A673 (cell line): ENCODE measurements around the gene HEY2. TPM values are rescaled to one million over a fixed set of nuclear protein-coding genes. Genes with fewer than 3 reads are reported as not detected.

ENCODE experiments used
- BruUV-seq: library from RNA; stranded (reverse); fragments of 400-500 nt; replicated peaks from 2 replicates; lab custom pipeline; 2021; lab: Mats Ljungman, UMichigan
- CTCF ChIA-PET: fragments of 300-600 bp; sonication (Branson Sonifier 250); formaldehyde crosslinking; loops from one replicate; lab custom pipeline; 2022; ENCODE audit warnings: antibody characterized with exemption; lab: Charles Lee
- POLR2A ChIA-PET: fragments of 300-600 bp; sonication (Branson Sonifier 250); formaldehyde crosslinking; loops from one replicate; lab custom pipeline; 2022; ENCODE audit warnings: antibody characterized with exemption; ENCODE audit not compliant: low non-redundant PET; lab: Charles Lee
- DNase-seq: peaks from one replicate; pipeline ENCODE4 v3.0.0-alpha.2; 2015; ENCODE audit warnings: low spot score
- H3K27ac ChIP-seq: fragments of 200-600 bp; sonication (generic); 2 replicates; pipeline ENCODE4 v1.5.1; 2016; ENCODE audit warnings: mixed run types, low read depth, mild to moderate bottlenecking, mixed read lengths, antibody characterized with exemption, low read length; ENCODE audit not compliant: poor library complexity, severe bottlenecking
- H3K27me3 ChIP-seq: fragments of 200-600 bp; sonication (generic); replicated peaks from 2 replicates; pipeline ENCODE4 v1.6.1; 2017; ENCODE audit warnings: mixed run types, low read depth, mild to moderate bottlenecking, mixed read lengths, antibody characterized with exemption, low read length; ENCODE audit not compliant: insufficient read depth, poor library complexity
- H3K36me3 ChIP-seq: fragments of 200-600 bp; sonication (generic); 2 replicates; pipeline ENCODE4 v1.6.1; 2016; ENCODE audit warnings: mixed run types, mild to moderate bottlenecking, mixed read lengths, antibody characterized with exemption, low read length; ENCODE audit not compliant: insufficient read depth, poor library complexity, severe bottlenecking
- H3K4me1 ChIP-seq: fragments of 200-600 bp; sonication (generic); 2 replicates; pipeline ENCODE4 v1.6.1; 2017; ENCODE audit warnings: mixed run types, mild to moderate bottlenecking, mixed read lengths, antibody characterized with exemption, low read length; ENCODE audit not compliant: insufficient read depth, poor library complexity, severe bottlenecking
- H3K4me3 ChIP-seq: fragments of 200-600 bp; sonication (generic); 2 replicates; pipeline ENCODE4 v1.5.1; 2016; ENCODE audit warnings: low read depth, mixed run types, mild to moderate bottlenecking, mixed read lengths, low read length; ENCODE audit not compliant: poor library complexity, severe bottlenecking
- H3K9me3 ChIP-seq: fragments of 200-600 bp; sonication (generic); 2 replicates; pipeline ENCODE4 v1.6.1; 2016; ENCODE audit warnings: mixed run types, low read depth, mild to moderate bottlenecking, mixed read lengths, antibody characterized with exemption, low read length; ENCODE audit not compliant: poor library complexity, severe bottlenecking
- CTCF ChIP-seq: fragments of 300-800, 200-600 bp; sonication (generic); conservative IDR thresholded peaks from 2 replicates; pipeline ENCODE4 v1.5.1; 2017; ENCODE audit warnings: low read depth, mild to moderate bottlenecking, antibody characterized with exemption, low read length, moderate library complexity, mixed read lengths
- EZH2 ChIP-seq: fragments of 200-600 bp; sonication (generic); IDR thresholded peaks from 2 replicates; pipeline ENCODE4 v1.6.1; 2017; ENCODE audit warnings: borderline replicate concordance, low read depth, mild to moderate bottlenecking, mixed read lengths, antibody characterized with exemption, low read length; ENCODE audit not compliant: poor library complexity, severe bottlenecking
- intact Hi-C: fragments of 100-400 bp; cut with micrococcal nuclease; formaldehyde crosslinking; loops from one replicate; pipeline ENCODE4 v1.10.0; 2022; ENCODE audit not compliant: unreplicated experiment
- total RNA-seq: library from RNA; stranded (reverse); gene quantifications from 2 replicates; pipeline ENCODE4 v1.2.3, GENCODE V29; 2021

The HEY2 gene
- total RNA-seq, 1 experiment from 2014 or later, result 0.32 TPM

- Histone ChIP-seq H3K4me3 (no peak overlapping the region), H3K4me1 (no peaks in the 10 kb centered on the region), H3K27ac (no peak overlapping the region), H3K36me3 (no peaks in the 10 kb centered on the region), H3K9me3 (no peaks in the 10 kb centered on the region), H3K27me3 (peaks cover 4% of the 10 kb centered on the region)
- ChIA-PET CTCF (no interaction called here), POLR2A (no interaction called here)
- intact Hi-C loops, result no loop called here
- no peak for DNase-seq
- BruUV-seq, result no TSS peak
- TF ChIP-seq CTCF, result no peak
Measured at GRCh38 chr6:125759959-125760457, 10.6 kb downstream of the HEY2 start.

GRCh38 chr6:125764121-125764671 lies 14.8 kb downstream of the HEY2 start:
- Histone ChIP-seq H3K9me3 (no peaks in the 10 kb centered on the region), H3K4me3 (no peak overlapping the region), H3K4me1 (no peaks in the 10 kb centered on the region), H3K36me3 (no peaks in the 10 kb centered on the region), H3K27me3 (peaks cover 4% of the 10 kb centered on the region), H3K27ac (no peak overlapping the region)
- CTCF ChIA-PET, result no interaction called here
- no TSS peak for BruUV-seq
- no peak for DNase-seq
- intact Hi-C loops, result no loop called here
- POLR2A ChIA-PET, result no interaction called here
- TF ChIP-seq EZH2 (no peak), CTCF (no peak)

- ChIA-PET CTCF (no interaction called here), POLR2A (no interaction called here)
- DNase-seq, result no peak
- Histone ChIP-seq H3K27me3 (peaks cover 4% of the 10 kb centered on the region), H3K36me3 (no peaks in the 10 kb centered on the region), H3K4me1 (no peaks in the 10 kb centered on the region), H3K9me3 (no peaks in the 10 kb centered on the region), H3K27ac (no peak overlapping the region), H3K4me3 (no peak overlapping the region)
- intact Hi-C loops, result no loop called here
- TF ChIP-seq EZH2 (no peak), CTCF (no peak)
- BruUV-seq, result no TSS peak
Measured at GRCh38 chr6:125765944-125766343, 16.5 kb downstream of the HEY2 start.
